K562 (cell line): ENCODE data around the gene CCDC77. TPM values are rescaled to one million over a fixed set of nuclear protein-coding genes. Genes with fewer than 3 reads are reported as not detected.

ENCODE experiments used
- ATAC-seq: fragments of 200-7000 bp; cut with Tn5 transposase; 3 replicates; pipeline ENCODE4 v1.9.1; 2020; ENCODE audit warnings: moderate library complexity
- BruUV-seq: library from RNA; stranded (reverse); fragments of 400-500 nt; replicated peaks from 2 replicates; lab custom pipeline; 2021; lab: Mats Ljungman, UMichigan
- CTCF ChIA-PET: fragments of 300-600 bp; formaldehyde crosslinking; extraction: SDS; loops from one replicate; lab custom pipeline; 2021; ENCODE audit warnings: low intra/inter-chr PET ratio; lab: Yijun Ruan, JAX
- POLR2A ChIA-PET: fragments of 300-600, 350-650 bp; sonication (Branson Sonifier 250); formaldehyde crosslinking; extraction: SDS; loops from one replicate; lab custom pipeline; 2021; ENCODE audit warnings: antibody characterized with exemption, inconsistent platforms; lab: Yijun Ruan, JAX
- DNase-seq, 4 experiments: peaks; one replicate each; pipeline versions ENCODE4 v3.0.0 to v3.0.0-alpha.2; 2011 to 2018; ENCODE audit warnings: low spot score in 3 of 4, mixed read lengths in 3 of 4; ENCODE audit errors: extremely low read depth in 1 of 4
- FAIRE-seq: peaks from 2 replicates; lab custom pipeline; 2011; peaks lifted over from hg19 to GRCh38; lab: Jason Lieb, UNC
- H2AFZ ChIP-seq: 2 replicates; pipeline ENCODE4 v1.6.0; 2011; ENCODE audit warnings: low read depth, low read length, control low read depth, inconsistent platforms
- H3K27ac ChIP-seq: fragments of 200-600 bp; 3 replicates; pipeline ENCODE4 v1.8.0; 2011; ENCODE audit warnings: low read depth, mild to moderate bottlenecking, control low read depth, inconsistent platforms, low read length, moderate library complexity, mixed read lengths; ENCODE audit errors: extremely low read depth
- H3K27me3 ChIP-seq, 2 experiments: fragments of 300-600 bp in 1 of 2; 2 replicates in 1 of 2; 3 replicates in 1 of 2; pipeline versions ENCODE4 v1.6.0 to v1.8.0; 2011; ENCODE audit warnings: inconsistent platforms in 2 of 2, low read length in 2 of 2, mild to moderate bottlenecking in 1 of 2, mixed read lengths in 1 of 2, moderate library complexity in 1 of 2; ENCODE audit not compliant: control insufficient read depth in 2 of 2, insufficient read depth in 2 of 2
- H3K36me3 ChIP-seq: fragments of 300-600 bp; 3 replicates; pipeline ENCODE4 v1.8.0; 2011; ENCODE audit warnings: mild to moderate bottlenecking, low read length, inconsistent platforms; ENCODE audit not compliant: control insufficient read depth, insufficient read depth
- H3K4me1 ChIP-seq, 2 experiments: fragments of 200-600 bp in 1 of 2; replicated peaks in 1 of 2; 2 replicates in 1 of 2; 3 replicates in 1 of 2; pipeline versions ENCODE4 v1.5.1 to v1.8.0; 2011; ENCODE audit warnings: inconsistent platforms in 2 of 2, low read length in 2 of 2, mild to moderate bottlenecking in 1 of 2, mixed read lengths in 1 of 2, moderate library complexity in 1 of 2; ENCODE audit not compliant: control insufficient read depth in 2 of 2, insufficient read depth in 2 of 2
- H3K4me2 ChIP-seq: 2 replicates; pipeline ENCODE4 v1.6.1; 2011; ENCODE audit warnings: low read length, control low read depth, inconsistent platforms, mixed read lengths; ENCODE audit not compliant: insufficient read depth
- H3K4me3 ChIP-seq: fragments of 200-600 bp; sonication (generic), shearing (Covaris generic); 2 replicates; pipeline ENCODE4 v1.5.1; 2016; ENCODE audit warnings: control low read depth, inconsistent platforms
- H3K79me2 ChIP-seq: fragments of 200-600 bp; 3 replicates; pipeline ENCODE4 v1.8.0; 2011; ENCODE audit warnings: low read length, inconsistent platforms; ENCODE audit not compliant: control insufficient read depth, insufficient read depth
- H3K9ac ChIP-seq, 2 experiments: 2 replicates each; pipeline versions ENCODE4 v1.6.0 to v1.6.1; 2011; ENCODE audit warnings: low read depth in 2 of 2, low read length in 2 of 2, control low read depth in 1 of 2, inconsistent platforms in 1 of 2, mild to moderate bottlenecking in 1 of 2, mixed read lengths in 1 of 2; ENCODE audit not compliant: insufficient read depth in 1 of 2
- H3K9me1 ChIP-seq: one replicate; pipeline ENCODE4 v1.6.0; 2011; ENCODE audit warnings: inconsistent platforms, mild to moderate bottlenecking, low read length, moderate library complexity; ENCODE audit not compliant: control insufficient read depth, insufficient read depth
- H3K9me3 ChIP-seq: replicated peaks from 2 replicates; pipeline ENCODE4 v1.5.1; 2011; ENCODE audit warnings: low read depth, low read length, inconsistent platforms; ENCODE audit not compliant: control insufficient read depth, insufficient read depth
- H4K20me1 ChIP-seq: replicated peaks from 2 replicates; pipeline ENCODE4 v1.6.1; 2011; ENCODE audit warnings: low read length, inconsistent platforms, mixed read lengths; ENCODE audit not compliant: control insufficient read depth, insufficient read depth
- EHMT2 ChIP-seq: fragments of 450-650 bp; IDR thresholded peaks from 2 replicates; pipeline ENCODE4 v1.6.1; 2018; ENCODE audit warnings: antibody characterized with exemption
- FOXP1 ChIP-seq: sonication (generic); formaldehyde crosslinking; IDR thresholded peaks from 2 replicates; pipeline ENCODE4 v1.8.0; 2022; ENCODE audit warnings: mild to moderate bottlenecking, missing genetic modification reagents
- WGBS: fragments of 100-300 bp; shearing (Covaris generic); methylation state at CpG from one replicate; pipeline ENCODE4 v1.1.6; 2016; ENCODE audit warnings: low coverage, mixed read lengths; ENCODE audit not compliant: insufficient coverage; ENCODE audit errors: missing lambda C conversion rate; 5-methylcytosine and 5-hydroxymethylcytosine counted together
- in situ Hi-C: fragments of 300-500 bp; cut with MboI; formaldehyde crosslinking; loops from 4 replicates; pipeline ENCODE4 v1.15.0; 2018; ENCODE audit warnings: inconsistent platforms, mixed read lengths
- intact Hi-C: fragments of 100-400 bp; cut with micrococcal nuclease; formaldehyde crosslinking; loops from 2 replicates; pipeline ENCODE4 v1.14.2; 2022
- polyA plus RNA-seq, 8 experiments: library from polyadenylated mRNA; depleted of rRNA in 4 of 8; stranded (reverse) in 5 of 8; unstranded in 3 of 8; fragments of >200 nt; fragmentation: Nextera tagmentation in 2 of 8; fragmentation: Illumina TruSeq in 1 of 8; extraction: Ambion mirVana in 2 of 8; extraction: Trizol in 1 of 8; gene quantifications; 2 replicates each; pipeline versions ENCODE4 v1.2.1 to v1.2.3, GENCODE V29; 2011 to 2014; ENCODE audit warnings: inconsistent platforms in 1 of 8, missing spikeins in 1 of 8
- total RNA-seq, 7 experiments: library from RNA; depleted of rRNA in 6 of 7; stranded (reverse); fragments of >200 nt in 6 of 7; fragmentation: Illumina TruSeq in 2 of 7; extraction: Trizol in 2 of 7; gene quantifications; 2 replicates each; pipeline versions ENCODE4 v1.2.1 to v1.2.3, GENCODE V29; 2011 to 2021; ENCODE audit warnings: low replicate concordance in 1 of 7
- TF ChIP-seq, protein P1 (sequence below): fragments of 450-650 bp; formaldehyde crosslinking; IDR thresholded peaks from 2 replicates; pipeline ENCODE4 v1.4.0; 2022; ENCODE audit warnings: missing genetic modification characterization
- TF ChIP-seq, protein P2 (sequence below): fragments of 250-450 bp; sonication (Bioruptor Pico); IDR thresholded peaks from 2 replicates; pipeline ENCODE4 v1.9.0; 2021; ENCODE audit warnings: mild to moderate bottlenecking, inconsistent platforms

Gene CCDC77
- total and polyA plus RNA-seq, 9 of the 15 experiments (the other 6 are each of a cell fraction or from before 2014, with no cell fraction given) = 10.5 to 26.5 (median 17.8) TPM

GRCh38 chr12:473863-474577, 72.6 kb downstream of the CCDC77 start:
- ChIA-PET CTCF (no interaction called here), POLR2A (interaction anchor here (1.3 kb wide), 1 partner anchor 9 kb away, joined by 4 read pairs; no protein-coding TSS in a partner anchor)
- Histone ChIP-seq H3K4me2 (no peak overlapping the region), H3K36me3 (no peaks in the 10 kb centered on the region), H2AFZ (no peak overlapping the region), H3K79me2 (no peaks in the 10 kb centered on the region), H3K9ac (no peak overlapping the region), H3K4me3 (no peak overlapping the region), H3K27me3 (peaks cover 12 to 23% of the 10 kb centered on the region in 2 experiments; a peak in 4 of 5 replicates), H4K20me1 (no peaks in the 10 kb centered on the region), H3K4me1 (no peaks in the 10 kb centered on the region; a peak in 1 of 5 replicates), H3K9me1 (no peaks in the 10 kb centered on the region), H3K9me3 (no peaks in the 10 kb centered on the region), H3K27ac (no peak overlapping the region)
- DNase-seq (no peak), FAIRE-seq (no peak), ATAC-seq (no peak)
- 0% methylated on average over 8 of the region's 9 CpGs for WGBS
- intact Hi-C loops (no loop called here), in situ Hi-C loops (no loop called here)
- BruUV-seq = no TSS peak
- TF ChIP-seq FOXP1 (CRISPR knock-in tag) (no peak), EHMT2 (no peak)
- TF ChIP-seq, protein P1, sequence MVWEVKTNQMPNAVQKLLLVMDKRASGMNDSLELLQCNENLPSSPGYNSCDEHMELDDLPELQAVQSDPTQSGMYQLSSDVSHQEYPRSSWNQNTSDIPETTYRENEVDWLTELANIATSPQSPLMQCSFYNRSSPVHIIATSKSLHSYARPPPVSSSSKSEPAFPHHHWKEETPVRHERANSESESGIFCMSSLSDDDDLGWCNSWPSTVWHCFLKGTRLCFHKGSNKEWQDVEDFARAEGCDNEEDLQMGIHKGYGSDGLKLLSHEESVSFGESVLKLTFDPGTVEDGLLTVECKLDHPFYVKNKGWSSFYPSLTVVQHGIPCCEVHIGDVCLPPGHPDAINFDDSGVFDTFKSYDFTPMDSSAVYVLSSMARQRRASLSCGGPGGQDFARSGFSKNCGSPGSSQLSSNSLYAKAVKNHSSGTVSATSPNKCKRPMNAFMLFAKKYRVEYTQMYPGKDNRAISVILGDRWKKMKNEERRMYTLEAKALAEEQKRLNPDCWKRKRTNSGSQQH = no peak
- TF ChIP-seq, protein P2, sequence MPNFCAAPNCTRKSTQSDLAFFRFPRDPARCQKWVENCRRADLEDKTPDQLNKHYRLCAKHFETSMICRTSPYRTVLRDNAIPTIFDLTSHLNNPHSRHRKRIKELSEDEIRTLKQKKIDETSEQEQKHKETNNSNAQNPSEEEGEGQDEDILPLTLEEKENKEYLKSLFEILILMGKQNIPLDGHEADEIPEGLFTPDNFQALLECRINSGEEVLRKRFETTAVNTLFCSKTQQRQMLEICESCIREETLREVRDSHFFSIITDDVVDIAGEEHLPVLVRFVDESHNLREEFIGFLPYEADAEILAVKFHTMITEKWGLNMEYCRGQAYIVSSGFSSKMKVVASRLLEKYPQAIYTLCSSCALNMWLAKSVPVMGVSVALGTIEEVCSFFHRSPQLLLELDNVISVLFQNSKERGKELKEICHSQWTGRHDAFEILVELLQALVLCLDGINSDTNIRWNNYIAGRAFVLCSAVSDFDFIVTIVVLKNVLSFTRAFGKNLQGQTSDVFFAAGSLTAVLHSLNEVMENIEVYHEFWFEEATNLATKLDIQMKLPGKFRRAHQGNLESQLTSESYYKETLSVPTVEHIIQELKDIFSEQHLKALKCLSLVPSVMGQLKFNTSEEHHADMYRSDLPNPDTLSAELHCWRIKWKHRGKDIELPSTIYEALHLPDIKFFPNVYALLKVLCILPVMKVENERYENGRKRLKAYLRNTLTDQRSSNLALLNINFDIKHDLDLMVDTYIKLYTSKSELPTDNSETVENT = no peak
